Panc1 (cell line): ENCODE measurements around the gene CYSTM1. TPM values are rescaled to one million over a fixed set of nuclear protein-coding genes. Genes with fewer than 3 reads are reported as not detected.

ENCODE experiments used
- ATAC-seq: fragments of 200-7000 bp; cut with Tn5 transposase; 2 replicates; pipeline ENCODE4 v1.9.1; 2020; ENCODE audit warnings: mild to moderate bottlenecking, moderate library complexity
- BruUV-seq: library from RNA; stranded (reverse); fragments of 400-500 nt; replicated peaks from 2 replicates; lab custom pipeline; 2021; lab: Mats Ljungman, UMichigan
- CTCF ChIA-PET: fragments of 300-600 bp; sonication (Branson Sonifier 250); formaldehyde crosslinking; loops from one replicate; lab custom pipeline; 2022; ENCODE audit warnings: antibody characterized with exemption; lab: Charles Lee
- POLR2A ChIA-PET: fragments of 300-600 bp; sonication (Branson Sonifier 250); formaldehyde crosslinking; loops from one replicate; lab custom pipeline; 2022; ENCODE audit warnings: antibody characterized with exemption; lab: Charles Lee
- DNase-seq: peaks from one replicate; pipeline ENCODE4 v3.0.0-alpha.2; 2010; ENCODE audit warnings: low read depth, low spot score
- H3K27ac ChIP-seq: 2 replicates; pipeline ENCODE4 v1.5.1; 2011; ENCODE audit warnings: mild to moderate bottlenecking, low read length, inconsistent platforms
- H3K27me3 ChIP-seq: fragments of 200-500 bp; sonication (Bioruptor generic); 2 replicates; pipeline ENCODE4 v1.6.0; 2014; ENCODE audit warnings: low read length, inconsistent platforms; ENCODE audit not compliant: control insufficient read depth, insufficient read depth
- H3K36me3 ChIP-seq: fragments of 200-500 bp; sonication (Bioruptor generic); 2 replicates; pipeline ENCODE4 v1.5.1; 2014; ENCODE audit warnings: inconsistent platforms, mild to moderate bottlenecking, low read length, moderate library complexity; ENCODE audit not compliant: control insufficient read depth, insufficient read depth
- H3K4me1 ChIP-seq: 2 replicates; pipeline ENCODE4 v1.5.1; 2011; ENCODE audit warnings: inconsistent platforms, mild to moderate bottlenecking, low read length, moderate library complexity; ENCODE audit not compliant: control insufficient read depth, insufficient read depth
- H3K4me3 ChIP-seq, 2 experiments: 2 replicates each; pipeline ENCODE4 v1.5.1; 2011 to 2012; ENCODE audit warnings: low read depth in 2 of 2, low read length in 2 of 2, mild to moderate bottlenecking in 2 of 2, inconsistent platforms in 1 of 2, moderate library complexity in 1 of 2
- H3K9me3 ChIP-seq: fragments of 200-500 bp; sonication (Bioruptor generic); 2 replicates; pipeline ENCODE4 v1.5.1; 2014; ENCODE audit warnings: low read depth, mild to moderate bottlenecking, inconsistent platforms, low read length, moderate library complexity; ENCODE audit not compliant: control insufficient read depth, insufficient read depth
- POLR2AphosphoS5 ChIP-seq: IDR thresholded peaks from 2 replicates; pipeline ENCODE4 v1.6.1; 2012; ENCODE audit warnings: mild to moderate bottlenecking, low read depth, low read length, moderate library complexity
- SIN3A ChIP-seq: IDR thresholded peaks from 2 replicates; pipeline ENCODE4 v1.6.1; 2012; ENCODE audit warnings: low read depth, mild to moderate bottlenecking, low read length, moderate library complexity, borderline replicate concordance; ENCODE audit not compliant: insufficient read depth
- TCF7L2 ChIP-seq: IDR thresholded peaks from 2 replicates; pipeline ENCODE4 v1.6.1; 2011; ENCODE audit warnings: mild to moderate bottlenecking, low read depth, low read length, inconsistent platforms
- in situ Hi-C: cut with HindIII; loops from 2 replicates; pipeline ENCODE4 v1.10.0; 2016; ENCODE audit warnings: low sequenced_read_pairs, low pct_unique_long_range_greater_than_20kb
- intact Hi-C: fragments of 100-400 bp; cut with micrococcal nuclease; formaldehyde crosslinking; loops from one replicate; pipeline ENCODE4 v1.10.0; 2022; ENCODE audit not compliant: unreplicated experiment
- total RNA-seq: library from RNA; stranded (reverse); gene quantifications from one replicate; pipeline ENCODE4 v1.2.1, GENCODE V29; 2021; ENCODE audit not compliant: unreplicated experiment
- TF ChIP-seq, protein P1 (sequence below): fragments of 450-650 bp; IDR thresholded peaks from 2 replicates; pipeline ENCODE4 v1.5.1; 2017; ENCODE audit warnings: mild to moderate bottlenecking
- TF ChIP-seq, protein P2 (sequence below), 2 experiments: IDR thresholded peaks; 2 replicates each; pipeline ENCODE4 v1.6.1; 2011 to 2012; ENCODE audit warnings: low read depth in 2 of 2, control low read depth in 1 of 2, low read length in 1 of 2, mild to moderate bottlenecking in 1 of 2, moderate library complexity in 1 of 2; ENCODE audit not compliant: insufficient read depth in 1 of 2

CYSTM1 gene
- total RNA-seq, 1 experiment from 2014 or later = 126 TPM

DNA sequence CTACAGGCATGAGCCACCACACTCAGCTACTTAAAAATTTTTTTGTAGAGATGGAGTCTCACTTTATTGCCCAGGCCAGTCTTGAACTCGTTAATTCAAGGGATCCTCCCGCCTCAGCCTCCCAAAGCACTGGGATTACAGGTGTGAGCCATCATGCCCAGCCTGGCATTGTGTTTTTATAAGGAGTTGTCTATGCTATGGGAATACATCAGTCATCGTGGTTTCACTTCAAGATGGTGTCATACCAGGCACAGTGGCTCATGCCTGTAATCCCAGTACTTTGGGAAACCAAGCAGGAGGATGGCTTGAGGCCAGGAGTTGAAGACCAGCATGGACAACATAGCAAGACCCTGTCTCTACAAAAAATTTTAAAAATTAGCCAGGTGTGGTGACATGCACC lies 49.7 kb downstream of the CYSTM1 start:
- no peak for TF ChIP-seq TCF7L2
- TF ChIP-seq, protein P1, sequence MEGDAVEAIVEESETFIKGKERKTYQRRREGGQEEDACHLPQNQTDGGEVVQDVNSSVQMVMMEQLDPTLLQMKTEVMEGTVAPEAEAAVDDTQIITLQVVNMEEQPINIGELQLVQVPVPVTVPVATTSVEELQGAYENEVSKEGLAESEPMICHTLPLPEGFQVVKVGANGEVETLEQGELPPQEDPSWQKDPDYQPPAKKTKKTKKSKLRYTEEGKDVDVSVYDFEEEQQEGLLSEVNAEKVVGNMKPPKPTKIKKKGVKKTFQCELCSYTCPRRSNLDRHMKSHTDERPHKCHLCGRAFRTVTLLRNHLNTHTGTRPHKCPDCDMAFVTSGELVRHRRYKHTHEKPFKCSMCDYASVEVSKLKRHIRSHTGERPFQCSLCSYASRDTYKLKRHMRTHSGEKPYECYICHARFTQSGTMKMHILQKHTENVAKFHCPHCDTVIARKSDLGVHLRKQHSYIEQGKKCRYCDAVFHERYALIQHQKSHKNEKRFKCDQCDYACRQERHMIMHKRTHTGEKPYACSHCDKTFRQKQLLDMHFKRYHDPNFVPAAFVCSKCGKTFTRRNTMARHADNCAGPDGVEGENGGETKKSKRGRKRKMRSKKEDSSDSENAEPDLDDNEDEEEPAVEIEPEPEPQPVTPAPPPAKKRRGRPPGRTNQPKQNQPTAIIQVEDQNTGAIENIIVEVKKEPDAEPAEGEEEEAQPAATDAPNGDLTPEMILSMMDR = no peak
- no peak for TF ChIP-seq POLR2AphosphoS5
- Histone ChIP-seq H3K27me3 (no peaks in the 10 kb centered on the region), H3K27ac (no peak overlapping the region), H3K4me1 (peaks cover 5% of the 10 kb centered on the region; the same call in 1 of the 2 replicates), H3K9me3 (no peaks in the 10 kb centered on the region), H3K36me3 (no peaks in the 10 kb centered on the region), H3K4me3 (no peak overlapping the region)
- in situ Hi-C loops = no loop called here
- BruUV-seq = no TSS peak
- CTCF ChIA-PET = no interaction called here
- intact Hi-C loops = no loop called here
- ATAC-seq (no peak), DNase-seq (no peak)
- POLR2A ChIA-PET = interaction anchor here (0.7 kb wide), 1 partner anchor 12 kb away, joined by 3 read pairs; no protein-coding TSS in a partner anchor

DNA sequence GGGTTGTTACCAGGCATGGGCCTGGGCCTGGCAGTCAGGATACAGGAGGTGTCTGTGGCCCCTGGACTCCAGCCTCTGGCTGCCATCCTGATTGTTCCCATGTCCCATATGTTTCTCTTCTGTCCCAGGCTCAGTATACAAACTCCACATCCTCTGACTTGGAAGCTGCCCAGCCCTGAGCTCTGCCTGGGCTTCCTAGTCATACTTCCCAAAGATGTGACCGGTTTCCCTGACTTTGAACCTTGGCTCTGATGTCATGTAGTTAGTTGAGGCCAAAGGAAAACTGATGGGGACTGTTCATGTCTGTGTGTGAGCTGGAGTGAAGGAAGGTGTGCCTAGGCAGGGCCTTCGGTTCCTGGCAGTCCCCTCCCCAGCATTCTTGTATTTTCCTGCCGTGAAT lies 50.4 kb downstream of the CYSTM1 start:
- no peak overlapping the region for H3K27ac ChIP-seq
- DNase-seq (no peak), ATAC-seq (no peak)
- peaks cover under 1% of the 10 kb centered on the region; the same call in 1 of the 2 replicates for H3K4me1 ChIP-seq
- no peaks in the 10 kb centered on the region for H3K9me3 ChIP-seq
- no peak for TF ChIP-seq TCF7L2
- TF ChIP-seq, protein P1 = no peak
- no peak for TF ChIP-seq POLR2AphosphoS5
- TF ChIP-seq, protein P2, sequence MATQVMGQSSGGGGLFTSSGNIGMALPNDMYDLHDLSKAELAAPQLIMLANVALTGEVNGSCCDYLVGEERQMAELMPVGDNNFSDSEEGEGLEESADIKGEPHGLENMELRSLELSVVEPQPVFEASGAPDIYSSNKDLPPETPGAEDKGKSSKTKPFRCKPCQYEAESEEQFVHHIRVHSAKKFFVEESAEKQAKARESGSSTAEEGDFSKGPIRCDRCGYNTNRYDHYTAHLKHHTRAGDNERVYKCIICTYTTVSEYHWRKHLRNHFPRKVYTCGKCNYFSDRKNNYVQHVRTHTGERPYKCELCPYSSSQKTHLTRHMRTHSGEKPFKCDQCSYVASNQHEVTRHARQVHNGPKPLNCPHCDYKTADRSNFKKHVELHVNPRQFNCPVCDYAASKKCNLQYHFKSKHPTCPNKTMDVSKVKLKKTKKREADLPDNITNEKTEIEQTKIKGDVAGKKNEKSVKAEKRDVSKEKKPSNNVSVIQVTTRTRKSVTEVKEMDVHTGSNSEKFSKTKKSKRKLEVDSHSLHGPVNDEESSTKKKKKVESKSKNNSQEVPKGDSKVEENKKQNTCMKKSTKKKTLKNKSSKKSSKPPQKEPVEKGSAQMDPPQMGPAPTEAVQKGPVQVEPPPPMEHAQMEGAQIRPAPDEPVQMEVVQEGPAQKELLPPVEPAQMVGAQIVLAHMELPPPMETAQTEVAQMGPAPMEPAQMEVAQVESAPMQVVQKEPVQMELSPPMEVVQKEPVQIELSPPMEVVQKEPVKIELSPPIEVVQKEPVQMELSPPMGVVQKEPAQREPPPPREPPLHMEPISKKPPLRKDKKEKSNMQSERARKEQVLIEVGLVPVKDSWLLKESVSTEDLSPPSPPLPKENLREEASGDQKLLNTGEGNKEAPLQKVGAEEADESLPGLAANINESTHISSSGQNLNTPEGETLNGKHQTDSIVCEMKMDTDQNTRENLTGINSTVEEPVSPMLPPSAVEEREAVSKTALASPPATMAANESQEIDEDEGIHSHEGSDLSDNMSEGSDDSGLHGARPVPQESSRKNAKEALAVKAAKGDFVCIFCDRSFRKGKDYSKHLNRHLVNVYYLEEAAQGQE (IDR thresholded peaks at IDR 0.05; ENCODE audit: insufficient read depth in 1 of 2, low read depth in 2 of 2, low read length in 1 of 2) = no peak
- no peak for TF ChIP-seq SIN3A
- ChIA-PET POLR2A (no interaction called here), CTCF (no interaction called here)
- no TSS peak for BruUV-seq
- in situ Hi-C loops = no loop called here
- no peak overlapping the region for H3K4me3 ChIP-seq
- intact Hi-C loops = no loop called here
- no peaks in the 10 kb centered on the region for H3K27me3 ChIP-seq
- H3K36me3 ChIP-seq = no peaks in the 10 kb centered on the region
